Measurements from ENCODE around the gene SERTAD2. TPM values are rescaled to one million over a fixed set of nuclear protein-coding genes. Genes with fewer than 3 reads are reported as not detected.

SERTAD2 gene
- total RNA-seq, 1 donor from 2014 or later = 9.4 TPM

- Histone ChIP-seq H3K9ac (ENCODE audit: low read depth in 1 of 3, low read length in 3 of 3) (no peak overlapping the region), H3K27me3 (ENCODE audit: control insufficient read depth in 3 of 3, insufficient read depth in 3 of 3, low read length in 3 of 3) (no peaks in the 10 kb centered on the region), H3K27ac (ENCODE audit: low read depth, low read length) (no peak overlapping the region), H3K4me1 (ENCODE audit: control insufficient read depth in 3 of 3, insufficient read depth in 3 of 3, low read length in 3 of 3) (peaks cover 4 to 8% (median 8%) of the 10 kb centered on the region in 3 donors), H3K4me3 (ENCODE audit: low read length in 3 of 3) (no peak overlapping the region), H3K36me3 (ENCODE audit: control insufficient read depth in 3 of 3, insufficient read depth in 3 of 3, low read length in 3 of 3) (no peaks in the 10 kb centered on the region), H3K9me3 (ENCODE audit: control insufficient read depth in 3 of 3, low read length in 3 of 3) (no peaks in the 10 kb centered on the region)
These were observed 29.6 kb downstream of the SERTAD2 start for GRCh38 chr2:64624108-64624610.

GRCh38 chr2:64623242-64623850 is 30.4 kb downstream of the SERTAD2 start:
- H3K9ac ChIP-seq (ENCODE audit: low read depth in 1 of 3, low read length in 3 of 3) = no peak overlapping the region
- no peak overlapping the region for H3K27ac ChIP-seq (ENCODE audit: low read depth, low read length)
- no peak overlapping the region for H3K4me3 ChIP-seq (ENCODE audit: low read length in 3 of 3)
- H3K9me3 ChIP-seq (ENCODE audit: control insufficient read depth in 3 of 3, low read length in 3 of 3) = no peaks in the 10 kb centered on the region
- no peaks in the 10 kb centered on the region for H3K36me3 ChIP-seq (ENCODE audit: control insufficient read depth in 3 of 3, insufficient read depth in 3 of 3, low read length in 3 of 3)
- H3K4me1 ChIP-seq (ENCODE audit: control insufficient read depth in 3 of 3, insufficient read depth in 3 of 3, low read length in 3 of 3) = peaks cover 4 to 8% (median 5%) of the 10 kb centered on the region in 3 donors
- no peaks in the 10 kb centered on the region for H3K27me3 ChIP-seq (ENCODE audit: control insufficient read depth in 3 of 3, insufficient read depth in 3 of 3, low read length in 3 of 3)

- H3K4me3 ChIP-seq (ENCODE audit: low read length in 3 of 3) = no peak overlapping the region
- no peaks in the 10 kb centered on the region for H3K36me3 ChIP-seq (ENCODE audit: control insufficient read depth in 3 of 3, insufficient read depth in 3 of 3, low read length in 3 of 3)
- no peaks in the 10 kb centered on the region for H3K9me3 ChIP-seq (ENCODE audit: control insufficient read depth in 3 of 3, low read length in 3 of 3)
- H3K4me1 ChIP-seq (ENCODE audit: control insufficient read depth in 3 of 3, insufficient read depth in 3 of 3, low read length in 3 of 3) = peaks cover 2 to 7% (median 5%) of the 10 kb centered on the region in 3 donors
- no peak overlapping the region for H3K27ac ChIP-seq (ENCODE audit: low read depth, low read length)
- H3K9ac ChIP-seq (ENCODE audit: low read depth in 1 of 3, low read length in 3 of 3) = no peak overlapping the region
- no peaks in the 10 kb centered on the region for H3K27me3 ChIP-seq (ENCODE audit: control insufficient read depth in 3 of 3, insufficient read depth in 3 of 3, low read length in 3 of 3)
These were observed 31.1 kb downstream of the SERTAD2 start for GRCh38 chr2:64622443-64623241.

GRCh38 chr2:64620661-64621060 is 33.1 kb downstream of the SERTAD2 start:
- no peak overlapping the region for H3K9ac ChIP-seq (ENCODE audit: low read depth in 1 of 3, low read length in 3 of 3)
- H3K4me1 ChIP-seq (ENCODE audit: control insufficient read depth in 3 of 3, insufficient read depth in 3 of 3, low read length in 3 of 3) = no peaks in the 10 kb centered on the region
- H3K4me3 ChIP-seq (ENCODE audit: low read length in 3 of 3) = no peak overlapping the region
- no peak overlapping the region for H3K27ac ChIP-seq (ENCODE audit: low read depth, low read length)
- no peaks in the 10 kb centered on the region for H3K9me3 ChIP-seq (ENCODE audit: control insufficient read depth in 3 of 3, low read length in 3 of 3)
- H3K27me3 ChIP-seq (ENCODE audit: control insufficient read depth in 3 of 3, insufficient read depth in 3 of 3, low read length in 3 of 3) = no peaks in the 10 kb centered on the region
- no peaks in the 10 kb centered on the region for H3K36me3 ChIP-seq (ENCODE audit: control insufficient read depth in 3 of 3, insufficient read depth in 3 of 3, low read length in 3 of 3)

GRCh38 chr2:64617631-64618151 is 36.0 kb downstream of the SERTAD2 start:
- Histone ChIP-seq H3K27me3 (ENCODE audit: control insufficient read depth in 3 of 3, insufficient read depth in 3 of 3, low read length in 3 of 3) (no peaks in the 10 kb centered on the region), H3K4me3 (ENCODE audit: low read length in 3 of 3) (no peak overlapping the region), H3K36me3 (ENCODE audit: control insufficient read depth in 3 of 3, insufficient read depth in 3 of 3, low read length in 3 of 3) (no peaks in the 10 kb centered on the region), H3K4me1 (ENCODE audit: control insufficient read depth in 3 of 3, insufficient read depth in 3 of 3, low read length in 3 of 3) (no peaks in the 10 kb centered on the region), H3K9ac (ENCODE audit: low read depth in 1 of 3, low read length in 3 of 3) (no peak overlapping the region), H3K9me3 (ENCODE audit: control insufficient read depth in 3 of 3, low read length in 3 of 3) (no peaks in the 10 kb centered on the region), H3K27ac (ENCODE audit: low read depth, low read length) (no peak overlapping the region)

GRCh38 chr2:64615844-64616536 is 37.7 kb downstream of the SERTAD2 start:
- Histone ChIP-seq H3K27ac (ENCODE audit: low read depth, low read length) (no peak overlapping the region), H3K36me3 (ENCODE audit: control insufficient read depth in 3 of 3, insufficient read depth in 3 of 3, low read length in 3 of 3) (no peaks in the 10 kb centered on the region), H3K9me3 (ENCODE audit: control insufficient read depth in 3 of 3, low read length in 3 of 3) (no peaks in the 10 kb centered on the region), H3K27me3 (ENCODE audit: control insufficient read depth in 3 of 3, insufficient read depth in 3 of 3, low read length in 3 of 3) (no peaks in the 10 kb centered on the region), H3K4me3 (ENCODE audit: low read length in 3 of 3) (no peak overlapping the region), H3K4me1 (ENCODE audit: control insufficient read depth in 3 of 3, insufficient read depth in 3 of 3, low read length in 3 of 3) (no peaks in the 10 kb centered on the region), H3K9ac (ENCODE audit: low read depth in 1 of 3, low read length in 3 of 3) (no peak overlapping the region)

GRCh38 chr2:64615192-64615763 is 38.4 kb downstream of the SERTAD2 start:
- H3K9ac ChIP-seq (ENCODE audit: low read depth in 1 of 3, low read length in 3 of 3) = no peak overlapping the region
- no peaks in the 10 kb centered on the region for H3K9me3 ChIP-seq (ENCODE audit: control insufficient read depth in 3 of 3, low read length in 3 of 3)
- H3K27ac ChIP-seq (ENCODE audit: low read depth, low read length) = no peak overlapping the region
- no peak overlapping the region for H3K4me3 ChIP-seq (ENCODE audit: low read length in 3 of 3)
- H3K4me1 ChIP-seq (ENCODE audit: control insufficient read depth in 3 of 3, insufficient read depth in 3 of 3, low read length in 3 of 3) = no peaks in the 10 kb centered on the region
- no peaks in the 10 kb centered on the region for H3K36me3 ChIP-seq (ENCODE audit: control insufficient read depth in 3 of 3, insufficient read depth in 3 of 3, low read length in 3 of 3)
- no peaks in the 10 kb centered on the region for H3K27me3 ChIP-seq (ENCODE audit: control insufficient read depth in 3 of 3, insufficient read depth in 3 of 3, low read length in 3 of 3)

GRCh38 chr2:64613276-64613675 is 40.4 kb downstream of the SERTAD2 start:
- Histone ChIP-seq H3K4me1 (ENCODE audit: control insufficient read depth in 3 of 3, insufficient read depth in 3 of 3, low read length in 3 of 3) (peaks cover 5 to 9% (median 7%) of the 10 kb centered on the region in 3 donors), H3K9me3 (ENCODE audit: control insufficient read depth in 3 of 3, low read length in 3 of 3) (no peaks in the 10 kb centered on the region), H3K36me3 (ENCODE audit: control insufficient read depth in 3 of 3, insufficient read depth in 3 of 3, low read length in 3 of 3) (no peaks in the 10 kb centered on the region), H3K27me3 (ENCODE audit: control insufficient read depth in 3 of 3, insufficient read depth in 3 of 3, low read length in 3 of 3) (no peaks in the 10 kb centered on the region), H3K9ac (ENCODE audit: low read depth in 1 of 3, low read length in 3 of 3) (no peak overlapping the region), H3K27ac (ENCODE audit: low read depth, low read length) (no peak overlapping the region), H3K4me3 (ENCODE audit: low read length in 3 of 3) (no peak overlapping the region)

- no peak overlapping the region for H3K4me3 ChIP-seq (ENCODE audit: low read length in 3 of 3)
- H3K27me3 ChIP-seq (ENCODE audit: control insufficient read depth in 3 of 3, insufficient read depth in 3 of 3, low read length in 3 of 3) = no peaks in the 10 kb centered on the region
- no peaks in the 10 kb centered on the region for H3K36me3 ChIP-seq (ENCODE audit: control insufficient read depth in 3 of 3, insufficient read depth in 3 of 3, low read length in 3 of 3)
- H3K9ac ChIP-seq (ENCODE audit: low read depth in 1 of 3, low read length in 3 of 3) = no peak overlapping the region
- H3K9me3 ChIP-seq (ENCODE audit: control insufficient read depth in 3 of 3, low read length in 3 of 3) = no peaks in the 10 kb centered on the region
- peaks cover 5 to 10% (median 7%) of the 10 kb centered on the region in 3 donors for H3K4me1 ChIP-seq (ENCODE audit: control insufficient read depth in 3 of 3, insufficient read depth in 3 of 3, low read length in 3 of 3)
- no peak overlapping the region for H3K27ac ChIP-seq (ENCODE audit: low read depth, low read length)
These were observed 41.0 kb downstream of the SERTAD2 start for GRCh38 chr2:64612575-64613195.

All from skeletal muscle tissue (tissue), 4 donors.